CD4-positive, alpha-beta T cell treated with Interleukin-12 subunit alpha and Interleukin-12 subunit beta, for 1 hour (primary cell): Measurements from ENCODE around the gene ZNF747.

Source experiments
- DNase-seq: peaks from one replicate; pipeline ENCODE4 v3.0.0-alpha.2; 2020

The ZNF747 gene

GRCh38 chr16:30534368-30535105 is at the start of gene ZNF747:
Gene ZNF747 (minus strand): TSS chr16:30534858. CDS start chr16:30534679, 179 bp downstream.
- peak; percentile 93 for DNase-seq

- no peak for DNase-seq
Observed at GRCh38 chr16:30582611-30583340, 48.1 kb upstream of the ZNF747 start.

GRCh38 chr16:30581457-30581856 is 46.8 kb upstream of the ZNF747 start:
- DNase-seq: no peak

- no peak for DNase-seq
Observed at GRCh38 chr16:30574678-30575077, 40.0 kb upstream of the ZNF747 start.

- peak; percentile 98 for DNase-seq
Observed at GRCh38 chr16:30571445-30572322, 37.0 kb upstream of the ZNF747 start, which contains the start of gene ZNF688. Gene ZNF688 (minus strand): TSS chr16:30571714. CDS start chr16:30571629, 85 bp downstream.

- no peak for DNase-seq
Observed at GRCh38 chr16:30570636-30571444, 36.2 kb upstream of the ZNF747 start.

GRCh38 chr16:30569746-30570635 is 35.3 kb upstream of the ZNF747 start:
- DNase-seq: no peak

- no peak for DNase-seq
Observed at GRCh38 chr16:30569281-30569680, 34.6 kb upstream of the ZNF747 start.

- DNase-seq: peak; percentile 75
Observed at GRCh38 chr16:30567991-30568638, 33.5 kb upstream of the ZNF747 start.

GRCh38 chr16:30567160-30567990 is 32.7 kb upstream of the ZNF747 start:
- peak; percentile 64 for DNase-seq

- no peak for DNase-seq
Observed at GRCh38 chr16:30566531-30566930, 31.9 kb upstream of the ZNF747 start.

- DNase-seq: no peak
Observed at GRCh38 chr16:30565984-30566383, 31.3 kb upstream of the ZNF747 start.

- DNase-seq: no peak
Observed at GRCh38 chr16:30565526-30565925, 30.9 kb upstream of the ZNF747 start.

- DNase-seq: no peak
Observed at GRCh38 chr16:30562021-30562420, 27.4 kb upstream of the ZNF747 start.

GRCh38 chr16:30561089-30561816 is 26.6 kb upstream of the ZNF747 start:
- DNase-seq: peak; percentile 39

- no peak for DNase-seq
Observed at GRCh38 chr16:30559690-30560089, 25.0 kb upstream of the ZNF747 start.

GRCh38 chr16:30558789-30559377 is 24.2 kb upstream of the ZNF747 start:
- DNase-seq: no peak

- peak; percentile 99 for DNase-seq
Observed at GRCh38 chr16:30557957-30558788, 23.5 kb upstream of the ZNF747 start, which contains the start of gene ZNF764. Gene ZNF764 (minus strand): TSS chr16:30558374. CDS start chr16:30558182, 192 bp downstream.
